C4-2B (cell line): Measurements from ENCODE around the gene PLXNA4.
A peak's percentile ranks its signal among the peaks of the same experiment; 100 is the strongest.

Experiments used
- H3K27ac ChIP-seq: fragments of 450-650 bp; 2 replicates; pipeline ENCODE4 v1.5.1; 2017
- ZFX ChIP-seq: fragments of 450-650 bp; IDR thresholded peaks from 2 replicates; pipeline ENCODE4 v1.6.1; 2017
- TF ChIP-seq, protein P1 (sequence below): fragments of 450-650 bp; conservative IDR thresholded peaks from 2 replicates; pipeline ENCODE4 v1.5.1; 2017; ENCODE audit warnings: mild to moderate bottlenecking

The PLXNA4 gene

GRCh38 chr7:132485136-132485535, 91.1 kb downstream of the PLXNA4 start:
- TF ChIP-seq, protein P1, sequence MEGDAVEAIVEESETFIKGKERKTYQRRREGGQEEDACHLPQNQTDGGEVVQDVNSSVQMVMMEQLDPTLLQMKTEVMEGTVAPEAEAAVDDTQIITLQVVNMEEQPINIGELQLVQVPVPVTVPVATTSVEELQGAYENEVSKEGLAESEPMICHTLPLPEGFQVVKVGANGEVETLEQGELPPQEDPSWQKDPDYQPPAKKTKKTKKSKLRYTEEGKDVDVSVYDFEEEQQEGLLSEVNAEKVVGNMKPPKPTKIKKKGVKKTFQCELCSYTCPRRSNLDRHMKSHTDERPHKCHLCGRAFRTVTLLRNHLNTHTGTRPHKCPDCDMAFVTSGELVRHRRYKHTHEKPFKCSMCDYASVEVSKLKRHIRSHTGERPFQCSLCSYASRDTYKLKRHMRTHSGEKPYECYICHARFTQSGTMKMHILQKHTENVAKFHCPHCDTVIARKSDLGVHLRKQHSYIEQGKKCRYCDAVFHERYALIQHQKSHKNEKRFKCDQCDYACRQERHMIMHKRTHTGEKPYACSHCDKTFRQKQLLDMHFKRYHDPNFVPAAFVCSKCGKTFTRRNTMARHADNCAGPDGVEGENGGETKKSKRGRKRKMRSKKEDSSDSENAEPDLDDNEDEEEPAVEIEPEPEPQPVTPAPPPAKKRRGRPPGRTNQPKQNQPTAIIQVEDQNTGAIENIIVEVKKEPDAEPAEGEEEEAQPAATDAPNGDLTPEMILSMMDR = no peak
- no peak for TF ChIP-seq ZFX
- H3K27ac ChIP-seq = no peak overlapping the region

DNA sequence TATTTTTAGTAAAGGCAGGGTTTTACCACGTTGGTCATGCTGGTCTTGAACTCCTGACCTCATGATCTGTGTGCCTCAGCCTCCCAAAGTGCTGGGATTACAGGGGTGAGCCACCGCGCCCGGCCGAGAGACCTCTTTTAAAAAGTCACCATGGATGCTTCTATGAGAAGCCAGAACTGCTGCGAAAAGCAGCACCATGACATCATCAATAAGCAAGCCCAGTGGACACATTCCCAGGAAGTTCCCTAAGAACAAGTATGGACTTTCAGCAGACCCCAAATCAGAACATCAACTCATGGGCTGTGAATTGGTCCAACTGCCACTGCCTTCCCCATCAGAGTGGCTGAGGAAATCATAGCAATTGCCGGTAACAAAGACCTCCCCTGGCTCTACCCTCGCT, 93.4 kb downstream of the PLXNA4 start:
- no peak overlapping the region for H3K27ac ChIP-seq
- TF ChIP-seq, protein P1 = no peak
- TF ChIP-seq ZFX = no peak

DNA sequence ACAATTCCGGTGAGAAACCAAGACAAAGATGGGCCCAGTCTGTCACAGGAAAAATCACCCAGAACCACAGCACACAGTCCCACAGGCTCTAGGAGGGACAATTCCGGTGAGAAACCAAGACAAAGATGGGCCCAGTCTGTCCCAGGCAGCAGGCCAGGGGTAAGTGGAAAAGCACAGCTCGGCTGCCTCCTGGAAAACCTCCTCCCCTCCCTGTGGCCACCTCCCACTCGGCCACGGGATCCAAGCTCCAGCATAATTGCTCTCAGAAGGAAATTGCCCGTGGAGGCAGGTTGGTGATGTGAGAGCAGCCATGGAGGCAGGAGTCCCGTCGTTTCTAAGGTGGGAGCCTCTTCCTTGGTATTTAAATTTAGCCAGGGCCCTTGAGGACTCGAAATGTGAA, 95.7 kb downstream of the PLXNA4 start:
- H3K27ac ChIP-seq = no peak overlapping the region
- TF ChIP-seq ZFX = no peak
- TF ChIP-seq, protein P1 = no peak

DNA sequence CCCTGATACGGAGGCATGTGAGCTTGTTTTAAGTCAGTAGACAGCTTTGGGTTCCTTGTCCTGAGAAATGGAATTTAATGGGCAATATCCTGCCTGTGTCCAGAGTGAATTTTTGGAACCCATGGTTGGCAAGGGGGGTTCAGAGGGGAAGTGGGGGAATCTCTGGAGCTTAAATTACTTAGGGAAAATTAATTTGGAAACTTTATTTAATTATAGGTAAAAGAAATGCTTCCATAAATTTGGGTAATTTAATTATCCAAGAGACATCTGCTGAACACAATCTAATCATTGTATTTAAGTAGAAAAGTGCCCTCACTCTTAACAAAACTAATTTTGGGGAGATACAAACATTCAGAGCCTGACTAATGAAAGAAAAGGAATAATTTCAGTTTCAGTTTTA, 99.7 kb downstream of the PLXNA4 start:
- TF ChIP-seq ZFX = no peak
- TF ChIP-seq, protein P1 = no peak
- H3K27ac ChIP-seq = no peak overlapping the region

DNA sequence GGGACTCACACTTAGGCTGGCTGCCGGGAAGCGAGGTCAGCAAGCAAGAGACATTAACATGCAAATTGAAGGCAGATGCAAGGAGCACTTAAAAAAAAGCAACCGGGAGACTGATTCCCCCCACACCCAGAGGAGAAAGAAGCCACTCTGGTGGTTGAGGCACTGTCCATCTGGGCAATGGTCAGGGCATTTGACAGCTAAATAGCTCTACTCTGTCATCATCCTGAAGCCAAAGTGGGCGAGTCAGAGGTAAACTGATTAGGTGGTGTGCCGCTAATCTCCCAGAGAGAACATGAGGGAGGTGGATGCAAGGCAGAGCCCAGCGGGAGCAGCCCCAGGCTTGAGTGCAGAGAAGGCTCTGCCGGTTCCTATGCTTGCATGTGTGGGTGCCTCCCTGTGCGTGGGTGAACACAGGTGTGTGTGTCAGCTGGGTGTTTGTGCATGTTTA, 100.6 kb downstream of the PLXNA4 start:
- TF ChIP-seq, protein P1 = no peak
- TF ChIP-seq ZFX = no peak
- H3K27ac ChIP-seq = no peak overlapping the region

DNA sequence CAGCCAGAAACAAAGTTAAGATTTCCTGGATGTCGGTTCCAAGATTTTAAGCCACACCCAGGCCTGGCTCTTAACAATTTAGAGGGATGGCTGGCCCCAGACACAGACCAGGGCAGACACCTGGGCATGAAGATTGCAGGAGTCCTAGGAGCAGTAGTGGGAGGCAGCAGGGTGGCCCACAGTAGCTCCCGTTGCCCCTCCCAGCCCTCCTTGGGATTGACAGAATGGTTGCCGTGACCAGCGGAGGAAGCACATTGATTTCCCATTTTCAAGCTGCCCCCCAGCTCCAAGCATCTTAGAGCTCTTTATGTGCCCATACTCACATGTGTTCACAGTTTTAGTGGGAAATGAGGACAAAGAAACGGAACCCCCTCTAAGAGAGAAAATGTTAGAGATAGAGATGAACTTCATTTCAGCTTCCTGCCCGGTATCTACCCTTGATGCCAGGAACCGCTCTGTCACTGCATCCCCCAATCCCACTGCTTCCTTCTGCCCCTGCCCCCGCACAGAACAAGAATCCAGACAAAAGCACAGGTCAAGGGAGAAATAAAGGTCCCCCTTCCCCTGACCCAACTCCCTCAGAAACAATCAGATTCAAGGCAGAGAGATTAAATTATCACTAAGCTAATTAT, 101.1 kb downstream of the PLXNA4 start:
- TF ChIP-seq ZFX = no peak
- TF ChIP-seq, protein P1 = no peak

GRCh38 chr7:132472463-132473120, 103.7 kb downstream of the PLXNA4 start:
- peak overlapping the region; percentile 25 for H3K27ac ChIP-seq
- TF ChIP-seq, protein P1 = no peak
- no peak for TF ChIP-seq ZFX

More for the DNA sequence above, 101.1 kb downstream of the PLXNA4 start:
- H3K27ac ChIP-seq = no peak overlapping the region
